OCI-LY3 (cell line): ENCODE results near the gene PSMC3.

Source experiments
- H2AFZ ChIP-seq: fragments of 200-600, 300-600 bp; shearing (Covaris generic); 2 replicates; pipeline ENCODE4 v1.6.0; 2014; ENCODE audit warnings: antibody characterized with exemption, low read depth, low read length
- H3K27ac ChIP-seq: fragments of 200-600, 300-600 bp; sonication (generic); 2 replicates; pipeline ENCODE4 v1.5.1; 2014; ENCODE audit warnings: mild to moderate bottlenecking, low read length, moderate library complexity, mixed read lengths
- H3K27me3 ChIP-seq: fragments of 200-600, 300-600 bp; sonication (generic); 2 replicates; pipeline ENCODE4 v1.6.1; 2014; ENCODE audit warnings: low read depth, low read length, mixed read lengths
- H3K36me3 ChIP-seq: fragments of 200-600, 300-600 bp; sonication (generic); replicated peaks from 2 replicates; pipeline ENCODE3; 2014; ENCODE audit warnings: low read depth, low read length, mixed read lengths
- H3K4me1 ChIP-seq: fragments of 300-600, 200-600 bp; sonication (generic); 2 replicates; pipeline ENCODE4 v1.6.1; 2014; ENCODE audit warnings: low read length, mixed read lengths
- H3K4me2 ChIP-seq: fragments of 200-600, 300-600 bp; sonication (generic); 2 replicates; pipeline ENCODE4 v1.6.1; 2014; ENCODE audit warnings: low read length, mixed read lengths
- H3K4me3 ChIP-seq: fragments of 300-600, 200-600 bp; sonication (generic); 2 replicates; pipeline ENCODE4 v1.5.1; 2014; ENCODE audit warnings: antibody characterized with exemption, mild to moderate bottlenecking, low read length, moderate library complexity
- H3K79me2 ChIP-seq: fragments of 300-600, 200-600 bp; shearing (Covaris generic); 2 replicates; pipeline ENCODE4 v1.6.1; 2014; ENCODE audit warnings: mild to moderate bottlenecking, low read length, mixed read lengths
- H3K9ac ChIP-seq: fragments of 300-600, 200-600 bp; shearing (Covaris generic); 2 replicates; pipeline ENCODE4 v1.6.0; 2014; ENCODE audit warnings: mild to moderate bottlenecking, low read length, moderate library complexity
- H3K9me3 ChIP-seq: fragments of 200-600, 300-600 bp; shearing (Covaris generic); 2 replicates; pipeline ENCODE4 v1.6.1; 2014; ENCODE audit warnings: low read length, mixed read lengths; ENCODE audit not compliant: insufficient read depth
- H4K20me1 ChIP-seq: fragments of 200-600, 300-600 bp; sonication (generic); 2 replicates; pipeline ENCODE4 v1.6.1; 2016; ENCODE audit warnings: low read length, mixed read lengths; ENCODE audit not compliant: insufficient read depth
- EZH2phosphoT487 ChIP-seq: fragments of 200-600 bp; shearing (Covaris generic); IDR thresholded peaks from 2 replicates; pipeline ENCODE4 v1.6.1; 2018; ENCODE audit warnings: antibody characterized with exemption, mixed run types, low read depth
- TF ChIP-seq, protein P1 (sequence below): fragments of 200-600, 300-600 bp; sonication (generic); IDR thresholded peaks from 2 replicates; pipeline ENCODE4 v1.5.1; 2014; ENCODE audit warnings: antibody characterized with exemption, low read length, low read depth

The PSMC3 gene

GRCh38 chr11:47376525-47377371 lies 49.5 kb downstream of the PSMC3 start:
- Histone ChIP-seq H3K27me3 (no peaks in the 10 kb centered on the region), H3K36me3 (peaks cover 7% of the 10 kb centered on the region), H3K4me1 (peaks cover 22% of the 10 kb centered on the region), H3K4me3 (peak overlapping the region; percentile 94), H3K9ac (peak overlapping the region; percentile 98), H4K20me1 (no peaks in the 10 kb centered on the region), H3K27ac (peak overlapping the region; percentile 66), H3K9me3 (no peaks in the 10 kb centered on the region), H3K79me2 (peaks cover 32% of the 10 kb centered on the region), H3K4me2 (peak overlapping the region; percentile 92), H2AFZ (no peak overlapping the region)
- no peak for TF ChIP-seq EZH2phosphoT487
- TF ChIP-seq, protein P1, sequence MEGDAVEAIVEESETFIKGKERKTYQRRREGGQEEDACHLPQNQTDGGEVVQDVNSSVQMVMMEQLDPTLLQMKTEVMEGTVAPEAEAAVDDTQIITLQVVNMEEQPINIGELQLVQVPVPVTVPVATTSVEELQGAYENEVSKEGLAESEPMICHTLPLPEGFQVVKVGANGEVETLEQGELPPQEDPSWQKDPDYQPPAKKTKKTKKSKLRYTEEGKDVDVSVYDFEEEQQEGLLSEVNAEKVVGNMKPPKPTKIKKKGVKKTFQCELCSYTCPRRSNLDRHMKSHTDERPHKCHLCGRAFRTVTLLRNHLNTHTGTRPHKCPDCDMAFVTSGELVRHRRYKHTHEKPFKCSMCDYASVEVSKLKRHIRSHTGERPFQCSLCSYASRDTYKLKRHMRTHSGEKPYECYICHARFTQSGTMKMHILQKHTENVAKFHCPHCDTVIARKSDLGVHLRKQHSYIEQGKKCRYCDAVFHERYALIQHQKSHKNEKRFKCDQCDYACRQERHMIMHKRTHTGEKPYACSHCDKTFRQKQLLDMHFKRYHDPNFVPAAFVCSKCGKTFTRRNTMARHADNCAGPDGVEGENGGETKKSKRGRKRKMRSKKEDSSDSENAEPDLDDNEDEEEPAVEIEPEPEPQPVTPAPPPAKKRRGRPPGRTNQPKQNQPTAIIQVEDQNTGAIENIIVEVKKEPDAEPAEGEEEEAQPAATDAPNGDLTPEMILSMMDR, result peak; percentile 12; the same call in 1 of the 2 replicates

DNA sequence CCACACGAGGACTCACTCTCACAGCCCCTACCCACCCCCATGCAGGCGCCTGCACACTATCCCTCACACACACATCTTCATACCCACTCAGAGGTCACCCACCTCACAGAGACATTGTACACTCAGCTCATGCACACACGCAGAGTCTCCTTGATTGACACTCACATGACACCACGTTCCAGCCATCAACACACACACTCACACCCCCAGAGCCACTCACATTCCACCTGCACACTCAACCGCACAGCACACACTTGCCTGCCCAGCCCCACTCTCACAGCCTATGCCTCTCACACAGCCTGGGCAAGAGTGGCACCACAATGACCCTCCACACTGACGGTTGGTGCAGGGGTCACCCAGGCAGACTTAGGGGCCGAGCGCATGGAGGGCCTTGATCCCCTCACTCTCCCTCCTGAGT lies 50.1 kb downstream of the PSMC3 start:
- H3K27ac ChIP-seq, result no peak overlapping the region
- peaks cover 22% of the 10 kb centered on the region for H3K4me1 ChIP-seq
- TF ChIP-seq, protein P1, result no peak
- no peak for TF ChIP-seq EZH2phosphoT487
- no peaks in the 10 kb centered on the region for H4K20me1 ChIP-seq
- H2AFZ ChIP-seq, result no peak overlapping the region
- peaks cover 9% of the 10 kb centered on the region for H3K36me3 ChIP-seq
- no peaks in the 10 kb centered on the region for H3K27me3 ChIP-seq
- no peaks in the 10 kb centered on the region for H3K9me3 ChIP-seq
- H3K4me3 ChIP-seq, result no peak overlapping the region
- H3K9ac ChIP-seq, result no peak overlapping the region
- H3K79me2 ChIP-seq, result peaks cover 32% of the 10 kb centered on the region
- peak overlapping the region; percentile 92 for H3K4me2 ChIP-seq

- Histone ChIP-seq H3K4me2 (no peak overlapping the region), H3K9ac (no peak overlapping the region), H3K27me3 (no peaks in the 10 kb centered on the region), H4K20me1 (no peaks in the 10 kb centered on the region), H3K27ac (no peak overlapping the region), H3K4me1 (peaks cover 22% of the 10 kb centered on the region), H3K4me3 (no peak overlapping the region), H3K36me3 (peaks cover 9% of the 10 kb centered on the region), H3K79me2 (peaks cover 32% of the 10 kb centered on the region), H2AFZ (no peak overlapping the region), H3K9me3 (no peaks in the 10 kb centered on the region)
- TF ChIP-seq, protein P1, result no peak
- no peak for TF ChIP-seq EZH2phosphoT487
These were observed 50.6 kb downstream of the PSMC3 start for GRCh38 chr11:47375546-47376085.

DNA sequence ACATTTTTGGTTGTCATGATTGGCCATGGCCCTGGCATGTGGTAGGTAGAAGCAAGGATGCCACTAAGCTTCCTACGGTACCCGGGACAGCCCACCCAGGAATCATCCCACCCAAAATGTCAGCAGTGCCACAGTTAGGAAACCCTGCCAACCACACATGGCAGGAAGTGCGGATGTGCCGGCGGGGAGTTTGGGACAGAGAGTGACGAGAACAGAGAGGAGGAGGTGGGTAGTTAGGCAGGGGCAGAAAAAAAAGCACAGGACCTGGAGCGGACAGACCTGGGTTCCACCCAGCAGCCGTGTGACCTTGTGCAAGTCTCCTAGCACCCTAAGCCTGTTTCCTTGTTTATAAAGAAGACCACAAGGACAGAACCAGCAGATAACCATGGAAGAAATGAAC lies 51.2 kb downstream of the PSMC3 start:
- Histone ChIP-seq H4K20me1 (no peaks in the 10 kb centered on the region), H3K27ac (no peak overlapping the region), H3K27me3 (no peaks in the 10 kb centered on the region), H3K36me3 (peaks cover 9% of the 10 kb centered on the region), H3K4me2 (no peak overlapping the region), H3K79me2 (peaks cover 32% of the 10 kb centered on the region), H3K4me3 (no peak overlapping the region), H3K9me3 (no peaks in the 10 kb centered on the region), H3K9ac (no peak overlapping the region), H3K4me1 (peaks cover 22% of the 10 kb centered on the region), H2AFZ (no peak overlapping the region)
- TF ChIP-seq, protein P1, result no peak
- TF ChIP-seq EZH2phosphoT487, result no peak
